Activated CD4-positive, alpha-beta T cell treated with anti-CD3 and anti-CD28 coated beads, Interleukin-2, amount 10 ng/mL, durations not matched to agents 24 days and 14 days (primary cell): ENCODE data around the gene TBX4. TPM values are rescaled to one million over a fixed set of nuclear protein-coding genes. Genes with fewer than 3 reads are reported as not detected.

ENCODE experiments used
- DNase-seq: peaks from one replicate; pipeline ENCODE4 v3.0.0; 2022
- H3K27ac Mint-ChIP-seq: one replicate; pipeline ENCODE4 v1.8.0; 2022; ENCODE audit warnings: mild to moderate bottlenecking, mixed read lengths
- H3K27me3 Mint-ChIP-seq: one replicate; pipeline ENCODE4 v1.8.0; 2022; ENCODE audit warnings: mixed read lengths
- H3K36me3 Mint-ChIP-seq: one replicate; pipeline ENCODE4 v1.8.0; 2022; ENCODE audit warnings: low read depth, mild to moderate bottlenecking, mixed read lengths
- H3K4me1 Mint-ChIP-seq: one replicate; pipeline ENCODE4 v1.8.0; 2021; ENCODE audit warnings: mixed read lengths
- H3K4me3 Mint-ChIP-seq: one replicate; pipeline ENCODE4 v1.8.0; 2022; ENCODE audit warnings: mild to moderate bottlenecking, moderate library complexity, mixed read lengths
- H3K9me3 Mint-ChIP-seq: one replicate; pipeline ENCODE4 v1.8.0; 2021; ENCODE audit warnings: mixed read lengths
- intact Hi-C: fragments of 100-400 bp; cut with micrococcal nuclease; formaldehyde crosslinking; loops from one replicate; pipeline ENCODE4 v1.15.1; 2023
- total RNA-seq: library from RNA; stranded (reverse); gene quantifications from 2 replicates; pipeline ENCODE4 v1.2.3, GENCODE V29; 2022

The TBX4 gene
- total RNA-seq, 1 donor from 2014 or later: not detected

DNA sequence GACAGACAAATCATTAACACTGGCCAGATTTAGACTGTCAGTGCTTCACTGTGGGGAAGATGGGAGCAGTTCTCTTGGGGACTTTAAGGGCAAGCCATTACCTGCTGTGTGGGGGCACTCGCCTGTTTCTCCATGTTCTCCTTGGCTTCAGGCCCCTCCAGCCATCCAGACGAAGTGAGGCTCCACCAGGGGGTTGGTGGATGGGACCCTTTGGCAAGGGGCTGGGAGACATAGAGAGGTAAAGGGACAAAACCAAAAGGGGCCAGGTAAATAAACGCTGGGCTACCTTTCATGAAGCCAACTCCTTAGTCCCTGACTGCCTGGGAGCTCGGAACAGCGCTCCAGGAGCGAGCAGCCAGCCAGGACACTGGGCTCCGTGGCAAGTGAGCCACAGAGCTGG lies 14.0 kb downstream of the TBX4 start:
- intact Hi-C loops: no loop called here
- H3K9me3 Mint-ChIP-seq: no peaks in the 10 kb centered on the region
- H3K4me1 Mint-ChIP-seq: peaks cover 4% of the 10 kb centered on the region
- H3K27ac Mint-ChIP-seq: no peak overlapping the region
- no peak overlapping the region for H3K4me3 Mint-ChIP-seq
- no peaks in the 10 kb centered on the region for H3K36me3 Mint-ChIP-seq
- H3K27me3 Mint-ChIP-seq: peaks cover 28% of the 10 kb centered on the region
- no peak for DNase-seq

DNA sequence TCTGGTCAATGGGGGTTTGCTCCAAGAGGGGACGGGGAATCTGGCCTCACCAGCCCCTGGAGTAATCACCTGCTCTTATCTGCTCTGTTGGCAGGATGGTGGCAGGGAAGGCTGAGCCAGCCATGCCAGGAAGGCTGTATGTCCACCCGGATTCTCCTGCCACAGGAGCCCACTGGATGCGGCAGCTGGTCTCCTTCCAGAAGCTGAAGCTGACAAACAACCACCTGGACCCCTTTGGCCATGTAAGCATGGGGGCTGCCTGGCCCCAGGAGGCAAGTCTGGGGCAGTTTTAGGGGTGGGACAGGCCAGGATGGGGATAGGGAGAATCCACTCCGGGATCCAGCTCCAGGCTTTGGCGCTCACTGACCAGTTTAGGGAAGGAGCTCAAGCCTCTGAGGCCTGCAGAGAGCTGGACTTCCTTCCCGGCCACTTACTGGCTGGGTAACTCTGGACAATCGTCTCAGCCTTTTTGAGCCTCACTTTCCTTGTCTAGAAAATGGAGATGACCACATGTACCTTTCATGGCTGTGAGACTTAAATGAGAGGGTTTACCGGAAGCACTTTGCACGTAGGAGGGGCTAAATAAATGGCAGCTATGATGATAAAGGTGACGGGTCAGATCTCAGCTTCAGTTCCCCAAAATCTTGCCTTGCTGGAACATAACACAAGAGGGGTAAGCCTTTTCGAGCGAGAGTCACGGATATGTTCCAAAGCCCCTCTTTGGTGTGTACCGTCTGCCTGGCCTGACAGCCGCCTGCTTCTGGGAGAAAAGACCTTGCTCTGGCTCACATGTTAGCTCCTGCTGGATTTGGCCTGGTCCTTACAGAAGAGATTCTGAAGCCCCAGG lies 15.4 kb downstream of the TBX4 start:
- Mint-ChIP-seq H3K4me1 (peaks cover 1% of the 10 kb centered on the region), H3K36me3 (no peaks in the 10 kb centered on the region), H3K4me3 (no peak overlapping the region), H3K9me3 (no peaks in the 10 kb centered on the region), H3K27ac (no peak overlapping the region), H3K27me3 (peaks cover 20% of the 10 kb centered on the region)
- intact Hi-C loops: no loop called here
- no peak for DNase-seq

DNA sequence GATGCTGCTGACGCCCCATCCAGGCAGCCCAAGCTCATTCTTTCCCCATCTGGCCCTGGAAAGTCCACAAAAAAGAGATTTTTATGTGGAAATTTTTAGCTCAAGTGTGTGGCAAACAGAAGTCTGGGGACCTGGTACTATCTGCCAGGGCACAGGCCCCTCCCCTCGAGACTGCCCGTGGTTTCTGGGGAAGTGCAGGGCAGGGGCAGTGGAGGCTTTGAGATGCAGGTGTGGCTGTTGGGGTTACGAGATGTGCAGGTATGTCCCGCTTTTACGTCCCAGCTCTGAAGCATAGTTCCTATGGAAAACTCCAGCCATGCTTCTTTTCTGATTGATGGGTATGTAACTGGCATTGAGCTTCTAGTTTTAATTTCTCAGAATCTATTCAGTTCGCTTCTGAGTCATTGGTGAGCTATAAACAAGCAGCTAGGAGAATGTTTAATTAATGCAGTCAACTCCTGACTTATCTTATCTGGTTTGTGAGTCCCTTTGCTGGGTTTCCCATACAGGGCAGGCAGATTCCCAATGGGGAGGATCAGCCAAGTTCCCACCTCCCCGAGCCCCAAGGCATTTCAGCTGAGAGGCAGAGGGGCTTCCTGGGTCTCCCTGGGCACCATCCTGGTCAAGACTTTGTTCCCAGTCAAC lies 16.2 kb downstream of the TBX4 start:
- Mint-ChIP-seq H3K27ac (no peak overlapping the region), H3K27me3 (peaks cover 14% of the 10 kb centered on the region), H3K36me3 (no peaks in the 10 kb centered on the region), H3K4me3 (no peak overlapping the region), H3K9me3 (no peaks in the 10 kb centered on the region), H3K4me1 (no peaks in the 10 kb centered on the region)
- no peak for DNase-seq
- intact Hi-C loops: no loop called here

DNA sequence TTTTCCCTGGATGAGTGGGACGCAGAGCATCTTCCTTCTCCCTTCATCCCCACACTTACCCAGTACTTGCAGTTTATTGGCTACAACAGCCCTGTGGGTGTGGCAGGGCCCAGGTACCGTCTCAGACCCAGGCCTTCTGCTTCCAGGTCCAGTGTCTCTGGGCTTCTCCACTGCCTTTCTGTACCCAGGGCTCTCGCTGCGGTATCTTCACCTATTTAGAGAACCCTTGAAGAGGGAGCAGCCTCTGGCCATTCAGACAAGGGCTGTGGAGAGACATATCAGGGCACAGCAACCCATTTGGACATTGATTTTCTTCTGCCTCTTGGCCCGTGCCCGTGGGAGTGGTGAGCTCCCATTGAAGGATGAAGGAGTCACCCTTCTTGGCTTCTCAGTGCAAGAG lies 17.3 kb downstream of the TBX4 start:
- Mint-ChIP-seq H3K27me3 (peaks cover 15% of the 10 kb centered on the region), H3K27ac (no peak overlapping the region), H3K4me1 (no peaks in the 10 kb centered on the region), H3K36me3 (no peaks in the 10 kb centered on the region), H3K4me3 (no peak overlapping the region), H3K9me3 (no peaks in the 10 kb centered on the region)
- intact Hi-C loops: no loop called here
- no peak for DNase-seq

DNA sequence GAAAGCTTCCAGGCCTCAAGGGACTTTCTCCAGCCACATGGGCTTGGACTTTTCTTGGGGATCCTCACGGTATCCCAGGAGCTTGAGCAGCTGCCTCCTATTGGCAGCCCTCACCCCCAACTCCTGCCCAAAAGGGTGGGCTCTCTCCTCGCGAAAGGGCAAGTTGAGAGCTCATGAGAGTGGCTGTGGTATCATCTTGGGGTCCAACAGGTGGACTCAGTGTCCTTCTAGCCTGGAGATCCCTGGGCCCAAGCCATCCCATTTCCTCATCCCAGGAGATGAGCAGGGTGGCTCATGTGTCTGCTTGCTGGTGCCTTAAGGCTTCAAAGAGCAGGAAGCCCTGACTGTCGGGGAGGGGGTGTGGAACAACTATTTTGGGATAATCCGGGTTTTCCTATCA lies 17.7 kb downstream of the TBX4 start:
- Mint-ChIP-seq H3K4me3 (no peak overlapping the region), H3K27ac (no peak overlapping the region), H3K9me3 (no peaks in the 10 kb centered on the region), H3K36me3 (no peaks in the 10 kb centered on the region), H3K27me3 (peaks cover 14% of the 10 kb centered on the region), H3K4me1 (no peaks in the 10 kb centered on the region)
- no peak for DNase-seq
- intact Hi-C loops: no loop called here

DNA sequence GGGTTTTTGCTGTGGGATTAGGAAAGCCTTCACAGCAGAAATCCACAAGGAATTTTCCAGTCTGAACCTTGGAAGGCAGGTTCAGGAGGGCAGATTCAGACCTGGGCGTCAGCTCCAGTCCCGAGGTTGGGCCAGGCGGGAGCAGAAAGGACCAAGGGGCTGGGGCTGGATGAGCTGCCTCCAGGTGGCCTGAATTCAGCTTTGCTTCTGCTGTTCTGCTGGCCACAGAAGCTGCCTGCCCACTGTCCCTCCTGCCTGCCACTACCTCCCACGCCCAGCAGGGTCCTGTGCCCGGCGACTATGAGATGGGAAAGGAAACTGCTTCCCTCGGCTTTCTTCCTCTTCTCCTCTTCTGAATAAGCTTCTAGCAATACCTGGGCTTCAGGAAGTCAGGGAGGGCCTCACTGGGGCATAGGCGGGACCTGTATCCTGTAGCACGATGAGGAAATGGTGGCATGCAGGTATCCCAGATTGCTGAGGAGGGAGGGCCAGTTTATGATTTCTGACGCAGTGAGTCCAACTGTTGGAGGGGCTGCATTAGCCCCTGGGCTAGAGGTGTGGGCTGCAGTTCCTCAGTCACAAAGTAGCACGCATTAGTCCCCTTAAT lies 18.4 kb downstream of the TBX4 start:
- peaks cover under 1% of the 10 kb centered on the region for H3K4me1 Mint-ChIP-seq
- H3K9me3 Mint-ChIP-seq: no peaks in the 10 kb centered on the region
- peaks cover 14% of the 10 kb centered on the region for H3K27me3 Mint-ChIP-seq
- no peaks in the 10 kb centered on the region for H3K36me3 Mint-ChIP-seq
- intact Hi-C loops: no loop called here
- no peak overlapping the region for H3K27ac Mint-ChIP-seq
- no peak for DNase-seq
- no peak overlapping the region for H3K4me3 Mint-ChIP-seq

DNA sequence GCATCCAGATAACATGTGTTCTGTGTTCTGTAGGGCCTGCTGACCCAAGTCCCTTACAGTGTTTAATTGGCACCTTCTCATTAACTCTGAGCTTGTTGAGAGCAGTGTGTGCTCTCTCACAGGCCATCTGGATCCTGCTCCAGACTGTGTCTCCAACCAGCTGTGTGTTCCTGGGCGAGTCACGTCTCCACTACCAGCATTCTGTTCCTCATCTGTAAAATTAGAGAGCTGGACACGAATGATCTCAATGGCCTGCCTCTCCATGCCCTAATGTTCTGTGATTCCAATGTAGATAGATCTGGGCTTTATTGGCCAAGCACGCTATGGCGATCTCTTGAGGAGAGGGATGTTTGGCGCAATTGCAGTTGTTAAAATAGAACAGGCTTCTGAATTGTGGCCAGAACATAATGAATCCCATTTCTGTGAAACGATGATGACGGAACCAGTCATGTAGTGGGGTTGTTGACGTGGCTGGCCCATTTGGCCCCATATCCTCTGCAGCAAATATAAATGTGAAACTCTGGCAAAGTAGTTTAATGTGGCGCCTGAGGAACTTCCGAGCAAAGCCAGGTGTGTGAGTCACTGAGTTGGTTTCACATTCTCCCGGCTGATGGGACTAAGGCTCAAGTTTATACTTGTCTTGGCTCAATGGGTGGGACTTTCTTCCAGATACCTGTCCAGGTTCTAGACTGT lies 22.2 kb downstream of the TBX4 start:
- Mint-ChIP-seq H3K9me3 (no peaks in the 10 kb centered on the region), H3K4me1 (peaks cover 6% of the 10 kb centered on the region), H3K27ac (no peak overlapping the region), H3K4me3 (no peak overlapping the region), H3K36me3 (no peaks in the 10 kb centered on the region), H3K27me3 (peaks cover 10% of the 10 kb centered on the region)
- no peak for DNase-seq
- intact Hi-C loops: no loop called here

DNA sequence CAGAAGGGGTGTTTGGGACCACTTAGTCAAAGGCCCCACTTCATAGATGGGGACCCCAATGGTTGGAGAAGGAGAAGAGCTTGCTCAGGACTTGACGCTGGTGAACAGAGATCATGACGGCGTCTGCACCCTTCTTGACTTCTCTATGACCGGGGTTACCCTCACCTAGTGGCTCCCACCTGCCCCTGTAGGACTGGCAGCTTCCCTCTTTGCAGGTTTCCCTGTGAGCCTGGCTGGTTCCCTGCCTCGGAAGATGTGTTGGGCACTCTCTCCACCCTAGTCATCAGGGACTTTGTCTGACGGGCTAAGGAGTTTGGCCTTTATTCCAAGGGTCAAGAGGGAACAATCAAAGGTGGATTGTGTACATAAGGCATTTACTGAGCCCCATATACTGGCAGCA lies 22.7 kb downstream of the TBX4 start:
- DNase-seq: no peak
- peaks cover 6% of the 10 kb centered on the region for H3K4me1 Mint-ChIP-seq
- intact Hi-C loops: no loop called here

DNA sequence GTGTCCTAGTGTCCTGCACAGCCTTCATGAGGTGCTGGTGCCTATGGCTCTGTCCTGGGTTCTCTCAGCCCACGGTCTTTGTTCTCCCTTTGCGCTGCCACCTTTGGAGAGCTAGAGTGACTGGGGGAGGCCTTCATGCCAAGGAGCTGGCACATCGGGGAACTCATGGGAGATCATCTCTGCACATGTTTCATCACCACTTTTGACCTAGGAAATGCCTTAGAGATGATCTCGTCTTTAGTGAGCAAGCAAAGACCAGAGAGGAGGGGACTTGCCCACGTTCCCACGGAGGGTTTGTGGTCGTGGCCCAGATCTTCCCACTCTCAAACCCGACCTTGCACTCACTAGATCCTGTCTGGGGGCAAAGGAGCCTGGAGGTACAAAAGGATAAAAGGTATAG lies 23.5 kb downstream of the TBX4 start:
- intact Hi-C loops: no loop called here
- Mint-ChIP-seq H3K4me1 (peaks cover 6% of the 10 kb centered on the region), H3K27ac (no peak overlapping the region), H3K36me3 (no peaks in the 10 kb centered on the region), H3K4me3 (no peak overlapping the region), H3K27me3 (peaks cover 10% of the 10 kb centered on the region), H3K9me3 (no peaks in the 10 kb centered on the region)
- no peak for DNase-seq

More for the DNA sequence above, 22.7 kb downstream of the TBX4 start:
- no peaks in the 10 kb centered on the region for H3K9me3 Mint-ChIP-seq
- peaks cover 10% of the 10 kb centered on the region for H3K27me3 Mint-ChIP-seq
- H3K27ac Mint-ChIP-seq: no peak overlapping the region
- no peak overlapping the region for H3K4me3 Mint-ChIP-seq
- H3K36me3 Mint-ChIP-seq: no peaks in the 10 kb centered on the region

DNA sequence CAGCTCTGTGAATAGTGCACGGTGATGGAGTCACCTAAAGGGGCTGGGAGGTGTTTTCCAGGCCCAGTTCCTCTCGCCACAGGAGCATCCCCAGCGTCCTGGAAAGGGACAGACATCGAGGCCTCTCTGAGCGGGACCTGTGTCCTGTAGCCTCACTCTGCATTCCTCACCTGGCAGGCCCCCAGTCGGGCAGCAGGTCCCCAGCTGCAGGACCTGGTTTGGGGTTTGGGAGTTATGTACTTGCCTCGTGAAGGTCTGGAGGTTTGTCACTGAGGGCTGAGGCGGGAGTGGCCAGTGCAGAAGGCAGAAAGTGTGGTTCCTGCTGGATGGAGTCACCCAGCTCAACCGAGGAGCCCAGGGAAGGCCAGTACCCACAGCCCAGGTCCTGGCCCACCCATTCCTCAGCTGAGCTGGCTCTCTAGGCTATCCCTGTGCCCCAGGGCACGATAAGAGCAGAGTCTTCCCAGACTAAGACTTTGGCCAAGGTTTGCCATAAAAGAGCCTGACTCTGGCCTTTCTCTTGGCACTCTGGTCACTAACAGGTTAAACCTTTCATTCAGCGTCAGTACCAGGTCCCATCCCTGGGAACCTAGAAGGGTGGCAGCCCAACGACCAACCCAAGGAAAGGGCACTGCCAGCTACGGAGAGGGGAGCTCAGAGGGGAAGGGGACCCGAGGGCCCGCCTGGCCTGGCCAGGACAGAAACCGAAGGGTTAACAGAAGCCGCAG lies 24.4 kb downstream of the TBX4 start:
- Mint-ChIP-seq H3K27me3 (peaks cover 8% of the 10 kb centered on the region), H3K27ac (no peak overlapping the region), H3K36me3 (no peaks in the 10 kb centered on the region), H3K4me3 (no peak overlapping the region), H3K4me1 (peaks cover 6% of the 10 kb centered on the region), H3K9me3 (no peaks in the 10 kb centered on the region)
- intact Hi-C loops: no loop called here
- DNase-seq: no peak

DNA sequence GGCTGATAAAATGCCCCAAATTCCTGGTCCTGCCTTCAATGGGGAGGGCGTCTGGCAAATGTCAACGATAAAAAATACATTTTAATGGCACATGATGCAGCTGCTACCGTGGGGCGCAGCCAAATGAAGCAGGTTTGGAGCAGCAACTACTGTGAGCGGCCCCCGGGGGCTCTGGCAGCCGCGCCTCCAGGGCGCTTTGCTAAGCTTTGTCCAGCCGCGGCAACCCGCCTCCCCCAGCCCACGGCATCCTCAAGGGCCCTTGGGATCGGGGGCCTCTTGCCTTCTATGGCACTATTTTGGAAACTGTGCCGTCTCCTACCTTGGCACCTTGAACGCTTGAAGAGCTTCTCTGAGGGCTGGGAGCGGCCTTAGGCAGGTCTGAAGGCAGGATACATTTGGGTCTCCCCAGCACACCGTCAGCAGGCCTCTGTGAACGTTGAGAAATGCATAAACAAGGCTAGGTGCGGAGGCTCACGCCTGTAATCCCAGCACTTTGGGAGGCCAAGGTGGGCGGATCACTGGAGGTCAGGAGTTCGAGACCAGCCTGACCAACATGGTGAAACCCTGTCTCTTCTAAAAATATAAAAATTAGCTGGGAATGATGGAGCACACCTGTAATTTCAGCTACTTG lies 25.1 kb downstream of the TBX4 start:
- Mint-ChIP-seq H3K4me3 (no peak overlapping the region), H3K27me3 (peaks cover 6% of the 10 kb centered on the region), H3K27ac (no peak overlapping the region), H3K9me3 (no peaks in the 10 kb centered on the region), H3K36me3 (no peaks in the 10 kb centered on the region), H3K4me1 (peaks cover 6% of the 10 kb centered on the region)
- DNase-seq: no peak
- intact Hi-C loops: no loop called here

DNA sequence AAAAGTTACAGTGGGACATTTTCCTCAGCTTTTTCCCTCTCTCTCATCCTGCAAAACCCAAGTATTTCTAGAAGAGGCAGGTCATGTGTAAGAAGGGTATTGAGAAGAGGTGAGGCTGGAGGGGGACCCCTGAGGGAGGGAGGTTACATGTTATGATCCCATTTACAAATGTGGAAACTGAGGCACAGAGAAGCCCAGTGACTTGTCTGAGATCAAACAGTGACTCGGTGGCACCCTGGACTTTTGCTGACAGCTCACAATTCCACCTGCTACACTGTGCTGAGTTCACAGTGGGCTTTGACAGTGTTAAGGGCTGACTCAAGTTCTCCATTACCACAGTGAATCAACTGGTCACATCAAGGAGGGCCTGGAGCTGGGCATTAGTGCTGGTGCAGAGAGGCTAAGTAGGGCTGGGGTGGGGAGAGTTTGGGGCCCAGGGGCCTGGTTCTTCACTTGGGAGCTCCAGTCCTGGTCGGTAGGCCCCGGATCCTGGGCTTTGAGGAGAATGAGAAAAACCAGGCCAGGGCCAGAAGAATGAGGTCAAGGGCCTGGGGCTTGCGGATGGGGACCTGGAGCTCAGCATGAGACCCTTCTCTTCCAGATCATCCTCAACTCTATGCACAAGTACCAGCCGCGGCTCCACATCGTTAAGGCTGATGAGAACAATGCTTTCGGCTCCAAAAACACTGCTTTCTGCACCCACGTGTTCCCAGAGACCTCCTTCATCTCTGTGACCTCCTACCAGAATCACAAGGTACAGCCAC lies 26.0 kb downstream of the TBX4 start:
- intact Hi-C loops: no loop called here
- no peak overlapping the region for H3K27ac Mint-ChIP-seq
- DNase-seq: no peak
- peaks cover 6% of the 10 kb centered on the region for H3K4me1 Mint-ChIP-seq
- H3K36me3 Mint-ChIP-seq: no peaks in the 10 kb centered on the region
- no peaks in the 10 kb centered on the region for H3K9me3 Mint-ChIP-seq
- no peak overlapping the region for H3K4me3 Mint-ChIP-seq
- peaks cover 6% of the 10 kb centered on the region for H3K27me3 Mint-ChIP-seq
